ENCODE results near the gene NRTN. TPM values are rescaled to one million over a fixed set of nuclear protein-coding genes. Genes with fewer than 3 reads are reported as not detected.
A peak's percentile ranks its signal among the peaks of the same experiment; 100 is the strongest.

The NRTN gene
- total RNA-seq, 1 experiment from 2014 or later = 4.6 TPM

DNA sequence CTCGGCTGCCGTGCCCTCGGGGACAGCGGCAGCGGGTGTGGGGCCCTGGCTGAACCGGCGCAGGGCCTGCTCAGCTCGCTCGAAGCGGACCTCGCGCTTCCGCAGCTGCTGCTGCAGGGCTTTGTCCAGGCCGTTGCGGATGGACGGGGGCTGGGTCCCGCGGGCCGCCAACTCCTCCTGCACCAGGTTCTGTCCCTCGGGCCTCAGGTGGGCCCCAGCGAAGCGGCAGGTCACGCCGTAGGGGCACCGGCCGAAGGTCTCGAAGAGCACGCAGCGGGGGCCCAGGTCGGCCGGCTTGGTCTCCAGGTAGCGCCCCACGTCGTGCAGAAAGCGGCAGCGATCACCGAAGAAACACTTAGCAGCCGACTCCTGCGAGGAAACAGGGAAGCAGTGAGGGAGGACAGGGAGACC is 15.5 kb upstream of the NRTN start:
- H4K5ac ChIP-seq (ENCODE audit: insufficient read length, low read depth, low read length) = no peak overlapping the region
- H2BK120ac ChIP-seq (ENCODE audit: low read depth, low read length, poor library complexity, severe bottlenecking) = no peak overlapping the region
- H4K20me1 ChIP-seq (ENCODE audit: control insufficient read depth, insufficient read depth, insufficient read length) = no peaks in the 10 kb centered on the region
- no peaks in the 10 kb centered on the region for H3K23me2 ChIP-seq (ENCODE audit: insufficient read length, low read depth, low read length, poor library complexity, severe bottlenecking)
- H3K4me1 ChIP-seq (ENCODE audit: insufficient read depth, low read length) = no peaks in the 10 kb centered on the region
- Mint-ChIP-seq H3K27me3 (ENCODE audit: low read depth) (no peaks in the 10 kb centered on the region; the same call in none of the 2 replicates), H3K4me3 (peak overlapping the region; percentile 53 to 100; a peak in 3 of 5 replicates), H3K4me1 (peaks cover 0 to 8% of the 10 kb centered on the region in 2 experiments; a peak in 3 of 4 replicates), H3K36me3 (ENCODE audit: insufficient read depth in 1 of 3, low read depth in 3 of 3) (peaks cover 23 to 45% (median 39%) of the 10 kb centered on the region in 3 experiments), H3K27ac (no peak overlapping the region), H3K9me3 (no peaks in the 10 kb centered on the region; a peak in 2 of 5 replicates)
- H2BK12ac ChIP-seq (ENCODE audit: insufficient read length, low read depth, low read length) = no peak overlapping the region
- no peak overlapping the region for H3K18ac ChIP-seq (ENCODE audit: insufficient read length, low read depth, low read length)
- no peak overlapping the region for H3K14ac ChIP-seq (ENCODE audit: insufficient read depth, low read length)
- no peak overlapping the region for H3K9ac ChIP-seq (ENCODE audit: extremely low read depth, insufficient read length, low read length)
- no peaks in the 10 kb centered on the region for H3K79me1 ChIP-seq (ENCODE audit: insufficient read depth, low read depth, low read length, poor library complexity, severe bottlenecking)
- H2AFZ ChIP-seq (ENCODE audit: low read length) = no peak overlapping the region
- H2BK15ac ChIP-seq (ENCODE audit: low read depth, low read length) = no peak overlapping the region
- H2BK20ac ChIP-seq (ENCODE audit: low read depth, low read length, poor library complexity, severe bottlenecking) = no peak overlapping the region
- no peak overlapping the region for H3K4me2 ChIP-seq (ENCODE audit: insufficient read depth, insufficient read length, low read length)
- H2AK5ac ChIP-seq (ENCODE audit: insufficient read length, low read length) = no peak overlapping the region
- H3K79me2 ChIP-seq (ENCODE audit: insufficient read depth, low read length) = no peaks in the 10 kb centered on the region
- no peak overlapping the region for H3K56ac ChIP-seq (ENCODE audit: insufficient read length, low read depth, low read length)
- H4K8ac ChIP-seq (replicated peaks; ENCODE audit: insufficient read length, low read depth, low read length) = no peak overlapping the region
- H3K27me3 ChIP-seq (ENCODE audit: insufficient read depth, low read length) = no peaks in the 10 kb centered on the region
- DNase-seq = no peak
- no peak overlapping the region for H4K91ac ChIP-seq (ENCODE audit: insufficient read length, low read depth, low read length)
- H3K9me3 ChIP-seq (ENCODE audit: control insufficient read depth, low read depth, low read length) = no peaks in the 10 kb centered on the region
- H3T11ph ChIP-seq (ENCODE audit: low read length) = no peak overlapping the region
- no peak overlapping the region for H3K27ac ChIP-seq (ENCODE audit: insufficient read length, low read depth, low read length)
- H3K4ac ChIP-seq (ENCODE audit: low read depth, low read length) = no peak overlapping the region
- TF ChIP-seq, protein P1, sequence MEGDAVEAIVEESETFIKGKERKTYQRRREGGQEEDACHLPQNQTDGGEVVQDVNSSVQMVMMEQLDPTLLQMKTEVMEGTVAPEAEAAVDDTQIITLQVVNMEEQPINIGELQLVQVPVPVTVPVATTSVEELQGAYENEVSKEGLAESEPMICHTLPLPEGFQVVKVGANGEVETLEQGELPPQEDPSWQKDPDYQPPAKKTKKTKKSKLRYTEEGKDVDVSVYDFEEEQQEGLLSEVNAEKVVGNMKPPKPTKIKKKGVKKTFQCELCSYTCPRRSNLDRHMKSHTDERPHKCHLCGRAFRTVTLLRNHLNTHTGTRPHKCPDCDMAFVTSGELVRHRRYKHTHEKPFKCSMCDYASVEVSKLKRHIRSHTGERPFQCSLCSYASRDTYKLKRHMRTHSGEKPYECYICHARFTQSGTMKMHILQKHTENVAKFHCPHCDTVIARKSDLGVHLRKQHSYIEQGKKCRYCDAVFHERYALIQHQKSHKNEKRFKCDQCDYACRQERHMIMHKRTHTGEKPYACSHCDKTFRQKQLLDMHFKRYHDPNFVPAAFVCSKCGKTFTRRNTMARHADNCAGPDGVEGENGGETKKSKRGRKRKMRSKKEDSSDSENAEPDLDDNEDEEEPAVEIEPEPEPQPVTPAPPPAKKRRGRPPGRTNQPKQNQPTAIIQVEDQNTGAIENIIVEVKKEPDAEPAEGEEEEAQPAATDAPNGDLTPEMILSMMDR (conservative IDR thresholded peaks at IDR 0.05) = no peak
- no CpG with 5 or more reads among the region's 39 CpGs for WGBS (ENCODE audit: extremely low coverage, insufficient read length, low lambda C conversion rate)
- no peak overlapping the region for H3K23ac ChIP-seq (ENCODE audit: insufficient read length, low read depth, low read length)
- no peak overlapping the region for H2BK5ac ChIP-seq (ENCODE audit: insufficient read length, low read length)

Measured in H9 (cell line).